ENCODE measurements around the gene KCNQ5.

Gene KCNQ5

GRCh38 chr6:72781624-72782023, 159.8 kb downstream of the KCNQ5 start:
- TF ChIP-seq EZH2phosphoT487 (conservative IDR thresholded peaks at IDR 0.05; ENCODE audit: low read length) (no peak), CTCF (IDR thresholded peaks at IDR 0.05; ENCODE audit: insufficient read depth, low read length, poor library complexity, severe bottlenecking) (no peak)
- Histone ChIP-seq H4K20me1 (ENCODE audit: low read depth, low read length) (no peaks in the 10 kb centered on the region), H3F3A (ENCODE audit: insufficient read depth) (no peaks in the 10 kb centered on the region), H3K9me3 (ENCODE audit: insufficient read depth, low read length) (no peaks in the 10 kb centered on the region), H2AFZ (ENCODE audit: low read depth, low read length, severe bottlenecking) (no peak overlapping the region), H3K4me2 (ENCODE audit: low read depth, low read length, poor library complexity, severe bottlenecking) (no peak overlapping the region), H3K27me3 (ENCODE audit: low read length) (no peaks in the 10 kb centered on the region), H3K79me2 (ENCODE audit: insufficient read depth, low read length) (peaks cover 56% of the 10 kb centered on the region), H3K36me3 (ENCODE audit: low read length) (no peaks in the 10 kb centered on the region), H3K9me2 (replicated peaks; ENCODE audit: insufficient read depth, low read length) (no peaks in the 10 kb centered on the region), H3K27ac (ENCODE audit: low read depth, low read length) (no peak overlapping the region), H3K9ac (ENCODE audit: low read length) (no peak overlapping the region), H3K4me3 (ENCODE audit: insufficient read depth, low read length, poor library complexity, severe bottlenecking) (no peak overlapping the region)

- H4K20me1 ChIP-seq (ENCODE audit: low read depth, low read length) = no peaks in the 10 kb centered on the region
- no peaks in the 10 kb centered on the region for H3K9me3 ChIP-seq (ENCODE audit: insufficient read depth, low read length)
- H3K36me3 ChIP-seq (ENCODE audit: low read length) = no peaks in the 10 kb centered on the region
- H2AFZ ChIP-seq (ENCODE audit: low read depth, low read length, severe bottlenecking) = no peak overlapping the region
- no peak overlapping the region for H3K4me2 ChIP-seq (ENCODE audit: low read depth, low read length, poor library complexity, severe bottlenecking)
- no peak overlapping the region for H3K27ac ChIP-seq (ENCODE audit: low read depth, low read length)
- no peaks in the 10 kb centered on the region for H3K27me3 ChIP-seq (ENCODE audit: low read length)
- H3K9me2 ChIP-seq (replicated peaks; ENCODE audit: insufficient read depth, low read length) = no peaks in the 10 kb centered on the region
- TF ChIP-seq CTCF (IDR thresholded peaks at IDR 0.05; ENCODE audit: insufficient read depth, low read length, poor library complexity, severe bottlenecking) = no peak
- no peak for TF ChIP-seq EZH2phosphoT487 (conservative IDR thresholded peaks at IDR 0.05; ENCODE audit: low read length)
- H3K9ac ChIP-seq (ENCODE audit: low read length) = no peak overlapping the region
- no peak overlapping the region for H3K4me3 ChIP-seq (ENCODE audit: insufficient read depth, low read length, poor library complexity, severe bottlenecking)
- H3F3A ChIP-seq (ENCODE audit: insufficient read depth) = no peaks in the 10 kb centered on the region
- H3K79me2 ChIP-seq (ENCODE audit: insufficient read depth, low read length) = peaks cover 68% of the 10 kb centered on the region
These were observed 161.2 kb downstream of the KCNQ5 start for GRCh38 chr6:72783035-72783434.

GRCh38 chr6:72783666-72784065, 161.8 kb downstream of the KCNQ5 start:
- Histone ChIP-seq H3K27ac (ENCODE audit: low read depth, low read length) (no peak overlapping the region), H3K36me3 (ENCODE audit: low read length) (no peaks in the 10 kb centered on the region), H3K9me3 (ENCODE audit: insufficient read depth, low read length) (no peaks in the 10 kb centered on the region), H3K9me2 (replicated peaks; ENCODE audit: insufficient read depth, low read length) (no peaks in the 10 kb centered on the region), H3K9ac (ENCODE audit: low read length) (no peak overlapping the region), H2AFZ (ENCODE audit: low read depth, low read length, severe bottlenecking) (no peak overlapping the region), H3K27me3 (ENCODE audit: low read length) (no peaks in the 10 kb centered on the region), H3K79me2 (ENCODE audit: insufficient read depth, low read length) (peaks cover 68% of the 10 kb centered on the region), H3K4me2 (ENCODE audit: low read depth, low read length, poor library complexity, severe bottlenecking) (no peak overlapping the region), H4K20me1 (ENCODE audit: low read depth, low read length) (no peaks in the 10 kb centered on the region), H3K4me3 (ENCODE audit: insufficient read depth, low read length, poor library complexity, severe bottlenecking) (no peak overlapping the region), H3F3A (ENCODE audit: insufficient read depth) (no peaks in the 10 kb centered on the region)
- no peak for TF ChIP-seq CTCF (IDR thresholded peaks at IDR 0.05; ENCODE audit: insufficient read depth, low read length, poor library complexity, severe bottlenecking)
- TF ChIP-seq EZH2phosphoT487 (conservative IDR thresholded peaks at IDR 0.05; ENCODE audit: low read length) = no peak

Data from SU-DHL-6 (cell line).